Right forelimb (tissue), 1 donor: ENCODE measurements around the gene RAB40B.
"Not testable (repeated sequence)": the region's sequence is repeated elsewhere in the genome, so short reads cannot be mapped to it uniquely, and the experiment has no call there.

Experiments used
- DNase-seq: peaks from one replicate; pipeline ENCODE4 v3.0.0-alpha.2; 2018

RAB40B gene

GRCh38 chr17:82665217-82665616 is 33.3 kb downstream of the RAB40B start:
- DNase-seq: no peak

DNA sequence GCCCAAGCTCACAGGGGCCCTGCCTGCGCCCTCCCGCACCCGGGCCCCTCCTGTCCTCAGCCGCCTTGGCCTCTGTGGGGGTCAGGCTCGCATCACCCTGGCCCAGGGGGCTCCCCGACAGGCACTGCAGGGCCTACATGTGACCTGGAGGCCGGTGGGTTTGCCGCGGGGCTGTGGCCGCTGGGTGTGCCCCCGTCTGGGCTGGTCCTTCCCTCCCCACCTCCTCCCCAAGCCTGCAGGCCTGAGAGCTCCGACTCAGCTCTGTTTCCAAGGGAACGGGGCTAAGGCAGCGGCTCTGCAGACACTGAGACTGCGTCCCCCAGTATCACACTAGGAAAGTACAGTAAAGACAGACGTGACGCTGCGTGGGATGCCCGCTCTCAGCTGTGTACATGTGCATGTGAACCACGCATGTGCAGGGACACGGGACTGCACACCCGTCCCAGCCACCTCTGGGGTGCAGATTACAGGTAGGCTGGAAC is 33.8 kb downstream of the RAB40B start:
- DNase-seq: no peak

- DNase-seq: no peak
Observed at GRCh38 chr17:82664276-82664575, 34.3 kb downstream of the RAB40B start.

DNA sequence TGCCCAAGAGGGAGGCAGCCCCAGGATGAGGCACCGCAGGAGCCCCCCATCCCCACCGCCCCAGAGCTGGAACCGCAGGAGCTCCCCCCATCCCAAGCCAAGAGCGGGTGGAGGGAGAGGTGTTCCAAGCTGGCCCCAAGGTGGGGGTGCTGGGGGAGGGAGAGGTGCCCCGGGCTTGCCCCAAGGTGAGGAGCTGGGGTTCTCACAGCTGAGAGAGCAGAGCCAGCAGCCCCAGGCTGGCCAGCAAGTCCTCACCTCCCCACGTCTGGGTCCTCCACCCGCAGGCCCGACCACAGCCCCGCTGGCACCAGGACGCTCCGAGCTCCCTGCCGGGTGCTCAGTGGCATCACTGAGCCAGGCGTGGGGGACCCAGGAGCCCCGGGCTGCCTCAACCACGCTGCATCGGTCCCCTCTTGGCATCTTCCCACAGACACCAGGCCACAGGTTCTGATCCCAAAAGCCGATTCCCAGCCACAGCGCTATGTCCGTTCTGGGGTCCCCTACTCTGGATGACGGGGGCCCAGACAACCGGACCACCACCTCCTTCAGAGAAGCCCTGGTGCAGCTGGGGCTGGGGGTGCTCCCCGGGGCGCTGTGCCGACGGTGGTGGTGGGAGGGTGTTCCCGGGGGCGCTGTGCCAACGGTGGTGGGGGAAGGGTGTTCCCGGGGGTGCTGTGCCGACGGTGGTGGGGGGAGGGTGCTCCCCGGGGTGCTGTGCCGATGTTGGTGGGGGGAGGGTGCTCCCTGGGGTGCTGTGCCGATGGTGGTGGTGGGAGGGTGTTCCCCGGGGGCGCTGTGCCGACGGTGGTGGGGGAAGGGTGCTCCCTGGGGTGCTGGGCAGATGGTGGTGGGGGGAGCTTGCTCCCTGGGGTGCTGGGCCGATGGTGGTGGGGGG is 34.9 kb downstream of the RAB40B start:
- DNase-seq: no peak

DNA sequence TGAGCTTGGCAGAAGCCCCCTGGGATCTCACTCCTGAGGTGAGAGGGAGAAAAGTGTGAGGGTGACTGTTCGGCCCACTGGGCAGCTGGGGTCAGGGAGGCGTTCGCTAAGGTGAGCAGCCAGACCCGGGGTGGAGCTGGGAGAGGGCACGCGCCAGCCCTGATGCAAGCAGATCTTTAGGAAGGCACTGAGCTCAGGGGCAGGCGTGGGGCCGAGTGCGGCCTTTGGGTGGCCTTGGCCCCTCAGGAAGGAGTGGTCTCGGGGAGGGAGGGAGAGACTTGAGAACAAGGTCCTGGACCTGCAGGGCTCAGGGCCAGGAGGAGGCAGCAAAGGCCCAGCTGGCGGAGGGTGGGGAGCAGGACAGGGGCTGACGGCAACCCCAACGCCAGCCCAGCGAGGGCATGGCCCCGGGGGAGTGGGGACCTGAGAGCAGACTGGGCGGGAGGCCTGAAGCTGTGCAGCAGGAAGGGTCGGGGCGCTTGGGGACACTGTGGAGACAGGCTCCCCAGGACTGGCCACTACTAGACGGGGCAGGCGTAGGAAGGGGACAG is 35.7 kb downstream of the RAB40B start:
- no peak for DNase-seq

DNA sequence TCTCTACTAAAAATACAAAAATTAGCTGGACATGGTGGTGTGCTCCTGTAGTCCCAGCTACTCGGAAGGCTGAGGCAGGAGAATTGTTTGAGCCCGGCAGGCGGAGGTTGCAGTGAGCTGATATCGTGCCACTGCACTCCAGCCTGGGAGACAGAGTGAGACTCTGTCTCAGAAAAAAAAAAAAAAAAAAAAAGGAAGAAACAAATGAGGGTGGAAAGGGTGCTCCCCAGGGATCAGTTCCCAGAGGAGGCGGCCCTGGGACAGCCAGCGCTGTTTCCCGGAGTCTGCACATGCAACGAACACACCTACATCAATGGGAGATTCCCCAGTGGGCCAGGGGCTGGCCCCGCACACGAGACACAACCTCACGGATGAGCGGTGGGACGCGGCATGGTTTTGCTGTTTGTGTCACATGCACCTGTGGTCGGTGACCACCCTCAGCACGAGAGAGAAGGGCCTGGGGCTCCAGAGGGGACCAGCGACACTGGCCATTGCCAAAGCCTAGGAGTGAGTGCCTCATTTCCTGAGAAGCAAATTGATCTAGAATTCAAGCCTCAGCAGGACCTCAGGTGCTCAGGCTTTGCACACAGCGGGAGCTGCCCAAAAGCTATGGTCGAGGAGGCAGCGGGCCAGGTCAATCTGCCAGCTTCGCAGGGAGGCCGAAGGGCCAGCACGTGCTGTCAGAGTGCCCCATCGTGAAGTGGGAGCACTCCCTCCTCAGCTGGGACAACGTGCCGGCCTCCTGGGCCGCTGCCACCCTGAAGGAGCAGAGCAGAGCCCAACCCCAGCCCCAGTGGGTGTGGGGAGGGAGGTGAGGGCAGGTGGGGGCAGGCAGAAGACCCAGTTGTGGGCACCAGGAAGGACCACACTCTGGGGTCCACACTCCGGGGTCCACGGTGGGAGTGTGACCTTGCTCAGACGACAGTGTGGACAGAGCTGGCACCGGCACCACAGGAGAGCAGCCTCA is 36.5 kb downstream of the RAB40B start:
- no peak for DNase-seq

GRCh38 chr17:82659886-82660285 is 38.6 kb downstream of the RAB40B start:
- DNase-seq: no peak

DNA sequence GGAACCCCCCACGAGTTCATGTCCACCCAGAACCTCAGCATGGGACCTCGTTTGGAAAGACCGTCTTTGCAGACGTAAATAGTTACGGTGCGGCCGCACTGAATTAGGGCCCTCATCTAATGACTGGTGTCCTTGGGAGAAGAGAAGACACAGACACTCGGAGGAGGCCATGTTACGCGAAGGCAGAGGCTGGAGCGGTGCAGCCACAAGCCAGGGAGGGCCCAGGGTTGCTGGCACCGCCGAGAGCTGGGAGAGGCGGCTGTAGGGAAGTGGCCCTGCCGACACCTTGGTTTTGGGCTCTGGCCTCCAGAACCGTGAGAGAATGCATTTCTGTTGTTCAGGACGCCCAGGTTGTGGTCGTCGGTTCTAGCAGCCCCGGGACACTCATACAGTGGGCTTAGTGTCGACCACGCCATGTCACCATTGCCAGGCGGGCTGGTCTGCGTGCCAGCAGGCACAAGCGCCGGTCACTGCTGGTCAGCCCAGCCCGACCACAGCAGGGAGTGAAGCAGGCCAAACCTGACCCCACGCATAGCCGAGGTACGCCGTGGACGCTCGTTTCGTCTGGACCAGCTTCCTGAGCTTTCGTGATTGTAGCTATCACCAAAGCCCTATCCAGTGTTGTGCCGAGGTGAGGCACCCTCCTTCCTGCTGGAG is 39.6 kb downstream of the RAB40B start:
- no peak for DNase-seq

DNA sequence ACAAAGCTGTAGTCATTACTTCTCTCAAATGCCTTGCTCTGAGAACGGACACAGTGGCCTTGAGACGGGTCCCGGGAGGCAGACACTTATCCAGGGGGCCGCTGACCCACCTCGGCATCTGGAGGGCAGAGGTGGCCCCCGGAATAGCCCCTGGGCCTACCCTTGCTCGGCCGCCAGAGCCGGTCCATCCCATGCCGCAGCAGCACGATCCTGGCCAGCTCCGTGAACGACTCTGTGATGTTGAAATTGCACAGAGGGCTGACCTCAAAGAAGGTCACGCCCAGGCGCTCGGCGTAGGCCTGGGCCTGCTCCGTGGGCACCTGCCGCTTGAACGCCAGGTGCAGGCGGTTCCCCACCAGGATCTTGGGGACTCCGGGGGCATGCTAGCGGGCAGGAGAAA is 40.2 kb downstream of the RAB40B start:
- DNase-seq: no peak

DNA sequence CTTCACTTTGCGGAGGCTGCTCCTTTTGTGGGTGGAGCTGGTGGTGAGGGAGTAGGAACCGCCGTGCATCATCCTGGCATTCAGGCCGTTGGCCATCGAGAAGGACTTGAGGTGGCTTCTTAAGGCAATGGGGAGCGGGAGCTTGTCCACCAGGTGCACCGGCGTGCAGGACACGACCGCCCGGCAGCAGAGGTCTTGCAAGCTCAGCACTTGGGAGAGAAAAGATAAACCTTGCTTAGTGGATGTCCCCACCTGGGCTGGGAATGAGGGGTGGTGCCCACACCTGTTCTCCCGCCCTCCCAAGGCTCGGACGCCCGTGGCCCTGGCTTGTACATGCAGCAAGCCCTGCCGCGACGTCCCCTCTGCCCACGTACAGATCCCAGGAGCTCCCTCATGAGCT is 40.6 kb downstream of the RAB40B start:
- DNase-seq: no peak

DNA sequence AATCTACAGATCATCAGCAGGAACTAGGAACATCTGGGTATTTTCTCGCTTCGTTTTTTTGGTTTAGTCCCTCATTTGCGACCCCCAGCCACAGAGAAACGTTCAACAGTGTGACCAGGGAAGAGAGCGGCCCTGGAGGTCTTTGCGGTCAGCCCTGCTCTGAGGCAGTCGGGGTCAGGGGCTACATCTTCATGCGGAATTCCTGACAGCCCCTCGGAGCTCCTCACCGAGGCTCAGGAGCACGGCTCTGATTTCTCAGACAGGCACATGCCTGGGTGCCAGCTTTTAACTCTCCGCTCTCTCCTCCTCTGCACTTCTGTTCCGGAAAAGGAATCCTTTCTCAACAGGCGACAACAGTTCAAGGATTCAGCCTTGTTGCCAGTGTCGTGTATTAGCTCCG is 42.2 kb downstream of the RAB40B start:
- no peak for DNase-seq

DNA sequence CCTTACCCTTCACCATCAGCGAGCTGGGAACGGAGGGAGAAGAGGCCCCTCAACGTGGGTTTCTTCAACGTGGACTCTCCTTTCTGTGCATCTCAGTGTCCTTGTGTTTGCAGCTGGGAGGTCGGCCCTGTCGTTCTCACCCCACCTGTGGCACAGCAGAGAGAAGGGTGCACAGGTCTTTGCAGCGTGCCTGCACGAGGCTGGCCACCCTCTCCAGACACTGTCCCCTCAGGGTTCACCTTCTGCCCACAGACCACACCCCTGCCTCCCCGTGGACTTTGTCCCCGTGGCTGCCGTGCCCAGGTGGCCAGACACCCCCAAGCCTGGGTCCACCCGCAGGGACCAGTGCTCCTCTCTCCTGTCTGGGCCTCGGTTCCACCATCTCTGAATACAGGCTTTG is 43.0 kb downstream of the RAB40B start:
- no peak for DNase-seq

DNA sequence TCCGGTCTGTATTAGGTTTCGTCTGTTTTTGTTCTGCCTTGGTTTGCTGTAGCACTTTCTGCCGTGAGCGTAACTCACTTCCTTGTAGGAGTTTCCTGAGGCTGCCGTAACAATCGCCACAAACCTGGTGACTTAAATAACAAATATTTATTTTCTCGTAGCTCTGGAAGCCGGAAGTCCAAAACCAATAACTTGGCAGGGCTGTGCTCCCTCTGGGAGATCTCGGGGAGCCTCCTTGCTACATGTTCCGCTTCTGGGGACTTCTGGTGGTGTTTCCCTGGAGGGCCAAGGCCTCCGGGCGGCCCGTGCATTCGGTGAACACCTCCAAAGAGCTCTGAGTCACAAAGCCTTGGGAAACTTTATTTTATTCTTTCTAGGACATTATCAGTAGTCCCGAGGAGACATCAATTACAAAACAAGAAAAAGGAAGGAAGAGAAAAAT is 43.4 kb downstream of the RAB40B start:
- no peak for DNase-seq

DNA sequence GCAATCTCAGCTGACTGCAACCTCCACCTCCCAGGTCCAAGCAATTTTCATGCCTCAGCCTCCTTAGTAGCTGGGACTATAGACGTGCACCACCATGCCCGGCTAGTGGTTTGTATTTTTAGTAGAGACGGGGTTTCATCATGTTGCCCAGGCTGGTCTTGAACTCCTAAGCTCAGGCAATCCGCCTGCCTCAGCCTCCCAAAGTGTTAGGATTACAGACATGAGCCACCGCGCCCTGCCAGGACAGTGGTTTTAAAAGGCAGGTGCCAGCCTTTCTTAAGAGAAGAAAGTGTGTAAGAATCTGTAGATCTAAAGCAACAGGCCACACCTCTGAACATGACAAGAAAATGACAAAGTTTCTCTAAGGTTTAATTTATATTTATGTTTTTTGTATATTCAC is 43.9 kb downstream of the RAB40B start:
- DNase-seq: not testable (repeated sequence)

GRCh38 chr17:82653651-82654528 is 44.6 kb downstream of the RAB40B start:
- DNase-seq: no peak

GRCh38 chr17:82650723-82651122 is 47.8 kb downstream of the RAB40B start:
- DNase-seq: no peak

- no peak for DNase-seq
Observed at GRCh38 chr17:82649501-82650261, 48.8 kb downstream of the RAB40B start.

DNA sequence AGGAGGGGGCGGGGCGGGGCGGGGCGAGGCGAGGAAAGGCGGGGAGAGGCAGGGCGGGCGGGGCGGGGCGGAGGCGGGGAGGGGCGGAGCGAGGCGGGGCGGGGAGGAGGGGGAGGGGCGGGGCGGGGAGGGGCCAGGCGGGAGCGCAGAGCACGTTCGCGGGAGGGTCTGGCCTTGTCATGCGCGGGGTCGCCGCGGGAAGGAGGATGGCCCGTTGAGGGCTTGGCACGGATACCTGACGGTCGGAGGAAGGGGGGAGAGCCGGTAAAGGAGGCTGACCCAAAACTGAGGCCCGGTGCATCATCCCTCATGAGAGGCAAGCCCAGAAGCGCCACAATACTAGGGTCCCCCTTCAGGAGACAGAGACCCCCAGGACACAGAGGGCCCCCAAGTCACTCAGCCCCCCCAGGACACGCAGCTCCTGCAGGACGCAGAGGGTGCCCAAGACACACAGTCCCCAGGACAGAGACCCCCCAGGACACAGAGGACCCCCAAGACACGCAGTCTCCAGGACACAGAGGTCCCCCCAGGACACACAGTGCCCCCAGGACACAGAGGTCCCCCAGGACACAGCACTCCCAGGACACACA is 49.7 kb downstream of the RAB40B start:
- DNase-seq: no peak

DNA sequence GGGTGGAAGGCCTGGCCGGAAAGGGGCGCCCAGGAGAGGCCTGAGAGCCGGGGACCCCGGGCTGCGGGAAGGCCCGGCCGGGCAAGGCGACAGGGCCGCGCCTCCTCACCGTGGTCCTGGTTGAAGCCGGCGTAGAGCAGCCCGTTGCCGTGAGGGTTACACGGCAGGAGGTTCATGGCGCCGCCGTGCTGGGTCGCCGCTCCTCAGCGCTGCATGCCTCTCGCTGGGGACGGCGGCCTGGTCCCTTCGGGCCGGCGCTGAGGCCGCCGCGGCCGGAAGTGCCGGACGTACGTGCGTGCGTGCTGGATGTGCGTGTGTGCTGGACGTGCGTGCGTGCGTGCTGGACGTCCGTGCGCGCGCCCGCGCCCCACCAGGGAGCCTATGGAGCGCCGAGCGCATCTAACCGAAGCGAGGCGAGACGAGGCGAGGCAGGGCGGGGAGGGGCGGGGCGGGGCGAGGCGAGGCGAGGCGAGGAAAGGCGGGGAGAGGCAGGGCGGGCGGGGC is 50.3 kb downstream of the RAB40B start, which contains the start of gene WDR45B:
WDR45B (minus strand) TSS at position 280 of the 504 bp plus-strand sequence; CDS start at position 176, 104 bp downstream.
- peak; percentile 96 for DNase-seq

DNA sequence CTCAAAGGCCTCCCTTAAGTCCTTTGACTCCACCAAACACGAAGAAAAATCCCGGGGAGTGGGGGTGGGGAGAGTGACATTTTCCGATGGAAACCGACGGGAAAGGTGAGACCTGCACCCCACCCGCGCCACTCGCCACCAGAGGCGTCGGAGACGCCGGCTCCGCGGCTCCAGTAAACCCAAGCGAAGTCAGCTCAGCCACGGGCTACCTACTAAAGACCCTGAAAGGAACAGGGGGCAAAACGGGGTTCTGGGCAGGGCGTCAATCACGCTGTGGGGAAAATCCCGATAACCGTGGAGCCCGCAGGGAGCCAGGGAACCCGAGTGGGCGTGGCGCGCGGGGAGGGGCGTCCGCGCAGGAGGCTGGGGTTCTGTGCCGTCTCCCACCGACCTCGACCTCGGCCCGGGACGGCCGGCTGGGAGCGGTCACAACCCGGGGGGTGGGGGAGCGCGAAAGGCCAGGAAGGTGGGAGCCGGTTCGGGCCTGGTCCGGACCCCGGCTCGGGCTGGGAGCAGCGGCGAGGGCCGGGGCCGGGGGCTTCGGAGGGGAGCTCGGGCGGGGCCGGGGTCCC is 50.8 kb downstream of the RAB40B start:
- no peak for DNase-seq
